ENCODE results near the gene GALNT5.
"Not testable (repeated sequence)": the region's sequence is repeated elsewhere in the genome, so short reads cannot be mapped to it uniquely, and the experiment has no call there.

GALNT5 gene, protein sequence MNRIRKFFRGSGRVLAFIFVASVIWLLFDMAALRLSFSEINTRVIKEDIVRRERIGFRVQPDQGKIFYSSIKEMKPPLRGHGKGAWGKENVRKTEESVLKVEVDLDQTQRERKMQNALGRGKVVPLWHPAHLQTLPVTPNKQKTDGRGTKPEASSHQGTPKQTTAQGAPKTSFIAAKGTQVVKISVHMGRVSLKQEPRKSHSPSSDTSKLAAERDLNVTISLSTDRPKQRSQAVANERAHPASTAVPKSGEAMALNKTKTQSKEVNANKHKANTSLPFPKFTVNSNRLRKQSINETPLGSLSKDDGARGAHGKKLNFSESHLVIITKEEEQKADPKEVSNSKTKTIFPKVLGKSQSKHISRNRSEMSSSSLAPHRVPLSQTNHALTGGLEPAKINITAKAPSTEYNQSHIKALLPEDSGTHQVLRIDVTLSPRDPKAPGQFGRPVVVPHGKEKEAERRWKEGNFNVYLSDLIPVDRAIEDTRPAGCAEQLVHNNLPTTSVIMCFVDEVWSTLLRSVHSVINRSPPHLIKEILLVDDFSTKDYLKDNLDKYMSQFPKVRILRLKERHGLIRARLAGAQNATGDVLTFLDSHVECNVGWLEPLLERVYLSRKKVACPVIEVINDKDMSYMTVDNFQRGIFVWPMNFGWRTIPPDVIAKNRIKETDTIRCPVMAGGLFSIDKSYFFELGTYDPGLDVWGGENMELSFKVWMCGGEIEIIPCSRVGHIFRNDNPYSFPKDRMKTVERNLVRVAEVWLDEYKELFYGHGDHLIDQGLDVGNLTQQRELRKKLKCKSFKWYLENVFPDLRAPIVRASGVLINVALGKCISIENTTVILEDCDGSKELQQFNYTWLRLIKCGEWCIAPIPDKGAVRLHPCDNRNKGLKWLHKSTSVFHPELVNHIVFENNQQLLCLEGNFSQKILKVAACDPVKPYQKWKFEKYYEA

DNA sequence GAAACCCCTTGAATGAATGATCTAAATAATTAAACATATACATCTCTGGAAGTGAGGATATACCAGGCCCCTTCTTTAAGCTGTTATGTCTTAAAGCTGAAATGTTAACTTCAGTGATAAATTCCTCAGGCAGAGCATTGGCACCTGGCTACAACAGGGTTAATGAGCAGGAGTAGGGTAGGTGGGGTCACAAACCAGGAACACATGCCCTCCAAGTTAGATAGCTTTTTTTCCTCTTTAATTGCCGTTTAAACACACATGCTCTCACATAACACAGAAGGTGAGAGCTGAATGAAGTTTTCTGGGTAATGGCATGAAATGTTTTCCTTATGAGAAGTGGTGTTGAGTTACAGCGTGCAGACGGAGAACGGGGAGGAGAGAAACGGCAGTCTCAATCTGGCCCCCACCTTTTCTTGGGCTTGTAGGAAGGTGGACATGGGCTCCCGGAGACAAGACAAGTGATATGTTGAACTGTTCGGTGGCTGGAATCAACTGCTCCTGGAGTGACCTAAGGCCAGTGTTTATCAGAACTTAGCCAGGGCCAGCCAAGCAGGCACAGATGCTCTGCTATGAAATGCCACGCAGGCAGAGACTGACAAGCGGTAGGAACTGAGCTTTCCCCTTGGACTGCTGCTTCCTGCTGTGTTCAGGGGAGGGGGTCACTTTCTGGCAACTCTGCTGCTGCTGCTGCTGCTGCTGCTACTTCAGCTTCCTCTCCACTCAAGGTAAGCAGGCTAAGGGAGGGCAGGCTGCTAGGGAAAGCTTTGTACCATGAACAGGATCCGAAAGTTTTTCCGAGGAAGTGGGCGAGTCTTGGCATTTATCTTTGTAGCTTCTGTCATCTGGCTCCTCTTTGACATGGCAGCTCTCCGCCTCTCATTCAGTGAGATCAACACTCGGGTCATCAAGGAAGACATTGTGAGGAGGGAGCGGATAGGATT, at the start of gene GALNT5:
GALNT5 (plus strand) TSS at position 394 of the 941 bp plus-strand sequence; CDS start at position 772, 378 bp downstream.
- no peak for DNase-seq (ENCODE audit: low read depth in 2 of 2)

DNA sequence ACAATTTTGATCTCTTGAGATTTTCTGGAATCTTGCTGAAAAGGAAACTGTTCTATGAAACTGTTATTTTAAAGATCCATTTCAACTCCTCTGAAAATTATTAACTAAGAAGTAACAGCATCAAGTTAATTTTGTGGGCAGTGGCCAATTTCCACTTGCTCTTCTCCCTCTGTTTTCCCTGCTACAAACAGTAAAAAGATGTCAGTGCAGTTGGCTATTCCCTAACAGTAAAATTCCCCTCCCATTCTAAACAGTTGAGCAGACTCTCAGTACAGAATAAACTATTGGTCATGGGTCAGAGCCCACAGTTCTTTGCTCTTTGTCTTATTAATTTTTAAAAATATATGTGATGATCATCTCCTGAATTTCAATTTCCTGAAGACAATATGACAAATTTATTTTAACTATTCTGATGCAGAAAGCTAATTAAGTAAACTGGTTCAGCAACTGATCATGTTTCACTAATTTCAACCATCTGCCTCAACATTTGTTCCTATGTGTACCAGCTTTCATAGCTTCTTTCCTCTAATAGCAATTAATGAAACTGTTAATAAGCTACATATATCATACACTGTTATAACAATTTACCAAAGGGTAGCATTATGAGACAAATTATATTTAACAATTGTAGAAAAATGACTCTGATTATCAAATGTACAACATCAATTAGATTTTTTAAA, 41.1 kb upstream of the GALNT5 start:
- no peak for DNase-seq (ENCODE audit: low read depth in 2 of 2)

DNA sequence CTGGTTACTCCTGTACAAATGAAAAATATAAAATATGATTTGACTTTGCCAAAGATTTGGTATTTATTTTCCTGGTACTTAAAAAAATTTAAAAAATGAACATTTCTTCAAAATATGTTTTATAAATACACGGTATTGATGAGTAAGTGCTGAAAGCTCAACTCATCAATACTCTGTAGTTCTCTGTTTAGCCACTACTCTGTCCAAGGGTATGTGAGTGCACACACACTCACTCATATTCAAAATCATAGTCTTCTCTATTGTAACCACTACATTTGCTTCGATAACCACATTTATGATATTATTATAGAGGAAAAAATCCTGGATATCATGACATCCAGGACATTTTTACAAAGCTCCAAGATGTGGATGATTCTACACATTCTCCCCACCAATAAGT, 40.1 kb upstream of the GALNT5 start:
- no peak for DNase-seq (ENCODE audit: low read depth in 2 of 2)

DNA sequence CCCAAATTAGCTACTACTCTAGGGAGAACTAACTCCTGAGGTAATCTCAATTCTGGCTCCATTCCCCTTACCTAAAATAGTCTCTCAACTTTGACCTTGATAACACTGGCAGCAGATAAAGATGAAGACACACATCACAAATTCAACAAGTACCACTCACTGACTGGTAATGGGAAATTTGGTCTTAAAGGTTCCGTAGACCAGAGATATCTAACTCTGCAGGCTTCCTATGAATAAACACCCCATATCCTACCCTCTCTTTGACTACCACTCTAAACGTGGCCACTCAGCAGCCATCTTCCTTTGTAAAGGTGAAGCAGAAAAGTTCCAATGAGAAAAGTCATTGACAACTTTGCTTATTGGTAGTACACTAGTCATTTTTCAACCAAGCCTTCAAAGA, 38.6 kb upstream of the GALNT5 start:
- DNase-seq (ENCODE audit: low read depth in 2 of 2): no peak

DNA sequence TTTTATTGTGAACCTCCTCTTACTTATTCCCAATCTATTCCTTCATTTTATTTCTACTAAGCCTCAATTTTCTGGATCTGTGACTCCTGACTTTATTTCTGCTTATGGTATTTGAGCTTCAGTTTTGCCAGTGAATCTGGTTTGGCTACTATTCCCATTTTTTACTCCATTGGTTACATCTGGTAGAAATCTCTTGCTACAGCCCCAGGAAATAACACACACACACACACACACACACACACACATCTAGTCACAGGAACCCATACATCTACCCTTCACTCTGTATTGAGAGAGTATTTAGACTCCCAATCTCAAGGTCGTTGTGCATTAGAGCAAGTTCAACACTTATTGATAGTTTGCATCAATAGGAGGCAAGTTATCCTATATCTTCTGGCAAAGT, 37.0 kb upstream of the GALNT5 start:
- no peak for DNase-seq (ENCODE audit: low read depth in 2 of 2)

DNA sequence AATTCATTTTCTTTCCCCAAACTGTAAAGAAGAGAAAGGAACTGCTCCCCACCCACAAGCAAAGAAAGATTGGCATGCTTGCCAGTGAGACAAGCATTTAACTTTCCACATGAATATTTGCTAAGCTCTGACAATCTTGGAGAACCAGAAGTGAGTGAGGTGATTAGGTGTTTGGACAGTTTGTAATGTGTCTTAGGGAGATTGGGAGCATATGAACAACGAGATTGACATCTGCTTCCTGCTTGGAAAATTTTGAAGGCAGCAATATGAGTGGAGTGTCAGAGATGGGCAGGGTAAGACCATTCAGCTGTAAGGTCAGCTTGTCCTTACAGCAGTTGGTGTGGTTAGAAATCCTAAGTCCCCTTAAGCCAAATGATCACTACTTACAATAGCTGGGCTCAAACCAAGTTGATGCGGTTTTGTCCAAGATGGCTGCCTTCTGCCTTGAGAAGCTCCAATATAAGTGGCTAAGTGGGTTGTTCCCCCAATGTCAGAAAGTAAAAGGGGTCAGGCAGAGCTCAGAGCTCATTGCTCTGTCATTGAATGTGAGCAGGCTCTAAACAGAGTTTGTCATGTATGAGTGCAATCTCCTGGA, 36.0 kb upstream of the GALNT5 start:
- no peak for DNase-seq (ENCODE audit: low read depth in 2 of 2)

DNA sequence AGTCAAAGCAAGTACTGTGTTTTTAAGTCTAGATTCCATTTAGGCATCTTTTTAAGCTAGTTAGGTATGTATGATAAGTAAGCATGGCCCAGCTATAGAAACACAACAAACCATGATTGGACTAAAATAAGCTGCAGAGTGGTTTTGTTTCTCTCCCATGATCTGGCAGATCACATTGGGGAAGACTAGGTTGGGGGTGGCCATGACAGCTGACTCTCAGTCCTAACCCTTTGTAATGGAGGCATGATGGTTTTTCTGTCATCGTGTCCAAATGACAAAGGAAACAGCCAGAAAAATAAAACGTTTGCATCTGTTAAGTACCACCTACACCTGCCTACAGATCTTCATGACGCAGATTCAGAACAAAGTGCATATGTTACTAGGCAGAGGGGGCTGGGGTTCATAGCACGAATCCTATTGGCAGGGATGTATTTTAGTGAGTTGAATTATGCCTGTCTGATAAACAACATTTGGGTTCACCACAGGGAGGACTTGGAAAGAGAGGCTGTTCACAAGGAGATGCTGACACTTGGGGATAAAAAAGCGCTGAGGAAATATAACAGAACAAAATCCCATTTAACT, 33.8 kb upstream of the GALNT5 start:
- DNase-seq (ENCODE audit: low read depth in 2 of 2): no peak

DNA sequence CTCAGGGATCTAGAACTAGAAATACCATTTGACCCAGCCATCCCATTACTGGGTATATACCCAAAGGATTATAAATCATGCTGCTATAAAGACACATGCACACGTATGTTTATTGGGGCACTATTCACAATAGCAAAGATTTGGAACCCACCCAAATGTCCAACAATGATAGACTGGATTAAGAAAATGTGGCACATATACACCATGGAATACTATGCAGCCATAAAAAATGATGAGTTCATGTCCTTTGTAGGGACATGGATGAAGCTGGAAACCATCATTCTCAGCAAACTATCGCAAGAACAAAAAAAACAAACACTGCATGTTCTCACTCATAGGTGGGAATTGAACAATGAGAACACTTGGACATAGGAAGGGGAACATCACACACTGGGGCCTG, 33.1 kb upstream of the GALNT5 start:
- DNase-seq (ENCODE audit: low read depth in 2 of 2): not testable (repeated sequence)

DNA sequence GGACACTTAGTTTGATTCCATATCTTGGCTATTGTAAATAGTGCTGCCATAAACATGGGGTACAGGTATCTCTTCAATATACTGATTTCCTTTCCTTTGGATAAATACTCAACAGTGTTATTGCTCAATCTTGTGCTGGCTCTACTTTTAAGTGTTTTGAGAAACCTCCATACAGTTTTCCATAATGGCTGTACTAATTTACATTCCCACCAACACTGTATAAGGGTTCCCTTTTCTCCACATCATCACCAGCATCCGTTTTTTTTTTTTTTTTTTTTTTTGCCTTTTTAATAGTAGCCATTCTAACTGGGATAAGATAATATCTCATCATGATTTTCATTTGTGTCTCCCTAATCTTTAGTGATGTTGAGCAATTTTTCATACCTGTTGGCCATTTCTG, 29.9 kb upstream of the GALNT5 start:
- DNase-seq (ENCODE audit: low read depth in 2 of 2): no peak

DNA sequence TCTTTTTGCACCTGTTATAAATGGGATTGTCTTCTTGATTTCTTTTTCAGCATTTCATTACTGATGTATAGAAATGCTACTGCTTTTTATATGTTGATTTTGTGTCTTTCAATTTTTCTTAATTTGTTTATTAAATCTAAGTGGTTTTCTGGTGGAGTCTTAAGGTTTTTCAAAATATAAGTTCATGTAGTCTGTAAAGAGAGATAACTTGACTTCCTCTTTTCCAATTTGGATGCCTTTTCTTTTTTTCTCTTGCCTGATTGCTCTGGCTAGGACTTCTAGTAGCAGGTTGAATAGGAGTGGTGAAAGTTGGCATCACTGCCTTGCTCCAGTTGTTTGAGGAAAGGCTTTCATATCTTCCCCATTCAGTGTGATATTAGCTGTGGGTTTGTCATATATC, 28.6 kb upstream of the GALNT5 start:
- no peak for DNase-seq (ENCODE audit: low read depth in 2 of 2)

DNA sequence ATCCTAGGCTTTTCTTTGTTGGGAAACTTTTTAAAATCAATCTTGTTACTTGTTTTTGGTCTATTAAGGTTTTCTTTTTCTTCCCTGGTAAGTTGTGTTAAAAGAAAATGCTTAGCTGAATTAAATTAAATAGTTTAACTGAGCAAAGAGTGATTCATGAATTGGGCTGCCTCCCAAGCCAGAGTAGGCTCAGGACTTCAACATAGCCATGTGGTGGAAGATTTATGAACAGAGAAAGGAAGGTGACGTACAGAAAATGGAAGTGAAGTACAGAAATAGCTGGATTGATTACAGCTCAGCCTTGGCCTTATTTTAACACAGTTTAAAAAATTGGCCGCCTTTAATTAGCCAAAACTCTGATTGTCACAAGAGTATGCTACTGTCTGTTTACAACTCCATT, 27.9 kb upstream of the GALNT5 start:
- DNase-seq (ENCODE audit: low read depth in 2 of 2): no peak

DNA sequence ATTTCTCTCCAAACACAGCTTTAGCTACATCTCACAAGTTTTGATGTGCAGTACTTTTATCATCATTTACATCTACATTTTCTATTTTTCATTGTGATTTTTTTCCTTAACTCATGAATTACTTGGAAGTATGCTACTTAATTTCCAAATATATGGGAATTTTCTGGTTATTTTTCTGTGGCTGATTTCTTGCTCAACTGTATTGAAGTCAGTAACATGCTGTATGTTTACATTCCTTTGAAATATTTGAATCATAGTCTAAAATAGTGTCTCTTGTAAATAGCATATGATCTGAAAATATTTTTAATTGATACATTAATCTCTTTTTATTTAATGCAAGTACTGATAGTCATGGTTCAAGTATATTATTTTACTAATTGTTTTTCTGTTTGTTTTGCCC, 26.0 kb upstream of the GALNT5 start:
- no peak for DNase-seq (ENCODE audit: low read depth in 2 of 2)

DNA sequence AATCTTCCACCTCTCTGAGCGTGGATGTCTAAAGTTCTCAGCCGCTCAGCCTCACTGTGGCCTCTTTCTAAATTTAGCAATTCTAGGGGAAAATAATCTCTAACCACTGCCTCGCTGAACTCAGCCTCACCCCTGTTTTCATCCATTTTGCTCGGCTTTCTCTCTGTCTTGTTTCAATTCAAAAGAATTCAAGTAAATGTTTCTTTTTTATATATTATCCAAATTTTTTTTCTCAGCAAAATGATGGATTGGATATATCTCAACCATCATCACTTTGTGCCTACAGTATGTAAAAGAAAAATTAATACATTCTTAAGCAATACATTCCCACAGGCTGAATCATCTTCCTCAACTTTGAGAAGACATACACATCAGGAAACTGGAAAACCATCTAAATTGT, 24.0 kb upstream of the GALNT5 start:
- no peak for DNase-seq (ENCODE audit: low read depth in 2 of 2)

DNA sequence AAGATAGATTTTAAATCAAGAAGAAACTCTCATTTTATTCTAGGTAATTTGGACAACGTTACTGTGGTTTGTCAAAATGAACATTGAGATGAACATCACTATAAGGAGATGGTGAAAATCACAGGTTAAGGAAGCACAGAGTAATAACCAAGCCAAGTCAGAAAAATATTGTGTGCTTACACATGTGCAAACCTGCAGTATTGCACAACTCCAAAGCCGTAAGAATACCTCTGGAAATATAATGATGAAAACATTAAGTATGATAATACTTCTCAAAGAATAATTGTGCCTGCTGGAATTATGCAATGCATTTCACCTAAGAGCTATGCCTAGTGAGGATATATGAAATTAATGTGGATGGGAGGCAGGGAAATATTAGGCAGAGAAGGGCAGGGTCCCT, 21.1 kb upstream of the GALNT5 start:
- no peak for DNase-seq (ENCODE audit: low read depth in 2 of 2)

DNA sequence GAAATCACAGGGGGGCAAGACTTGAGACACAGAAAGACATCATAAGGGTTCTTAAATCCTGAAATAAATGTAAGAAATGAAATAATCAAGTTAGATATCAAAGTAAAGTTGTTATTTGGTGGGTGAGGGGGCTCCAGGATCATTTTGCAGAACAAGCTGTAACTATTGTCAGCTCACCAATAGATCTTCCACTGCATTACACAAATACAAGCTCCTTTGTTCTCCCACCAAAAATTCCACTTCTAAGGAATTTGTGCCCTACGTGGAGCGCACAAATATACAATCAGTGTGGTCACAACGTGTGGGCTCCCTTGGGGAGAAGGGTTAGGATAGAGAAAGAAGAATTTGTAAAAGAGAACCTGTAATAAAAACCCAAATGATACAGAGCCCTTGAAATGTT, 19.2 kb upstream of the GALNT5 start:
- DNase-seq (ENCODE audit: low read depth in 2 of 2): no peak

DNA sequence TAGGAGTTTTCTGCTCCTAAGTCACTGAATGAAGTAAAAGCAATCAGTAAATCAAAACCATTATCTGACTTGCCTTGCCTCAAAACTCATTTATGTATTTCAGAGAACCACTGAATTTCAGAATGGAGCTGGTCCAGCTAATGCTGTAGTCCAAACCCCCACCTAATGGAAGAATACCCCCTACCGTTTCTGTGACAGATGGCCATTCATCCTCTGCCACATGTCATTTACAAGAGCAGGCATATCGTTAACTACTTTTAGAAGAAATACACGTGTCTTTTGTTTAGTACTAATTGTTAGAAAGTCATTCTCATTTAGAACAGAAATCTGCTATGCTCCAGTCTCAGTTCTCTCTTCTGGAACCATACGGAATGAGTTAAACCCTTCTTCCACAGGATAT, 12.8 kb upstream of the GALNT5 start:
- DNase-seq (ENCODE audit: low read depth in 2 of 2): no peak

DNA sequence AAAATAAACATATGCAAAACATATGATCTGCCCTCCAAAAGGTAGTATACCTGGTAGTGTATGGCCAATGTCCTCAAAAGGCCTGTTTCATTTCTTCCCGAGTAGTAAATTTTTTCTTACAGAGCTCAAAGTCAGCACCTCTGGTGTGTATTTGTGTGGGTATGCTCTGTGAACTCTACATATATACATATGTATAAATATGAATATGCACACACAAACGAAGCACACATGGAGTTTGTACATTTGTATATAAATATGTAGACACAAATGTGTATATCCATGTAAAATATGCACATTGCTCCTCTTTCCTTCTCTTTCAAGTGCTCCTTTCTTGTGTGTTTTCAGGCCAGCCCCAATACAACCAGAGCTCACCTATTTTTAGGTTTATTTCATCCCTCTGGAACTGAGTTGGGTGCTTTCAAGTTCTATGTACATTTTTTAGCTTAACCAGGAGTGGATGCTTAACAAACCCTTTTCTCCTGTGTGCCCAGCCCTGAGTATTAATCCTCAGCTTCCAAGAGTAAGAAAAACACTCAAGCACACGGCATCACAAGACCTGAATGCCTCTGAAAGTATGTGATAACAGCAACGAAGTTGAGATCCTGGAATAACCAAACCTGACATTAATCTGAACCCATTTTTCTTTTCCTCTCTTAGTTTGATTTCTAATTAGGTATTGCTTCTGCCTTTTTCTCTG, 12.2 kb upstream of the GALNT5 start:
- no peak for DNase-seq (ENCODE audit: low read depth in 2 of 2)

DNA sequence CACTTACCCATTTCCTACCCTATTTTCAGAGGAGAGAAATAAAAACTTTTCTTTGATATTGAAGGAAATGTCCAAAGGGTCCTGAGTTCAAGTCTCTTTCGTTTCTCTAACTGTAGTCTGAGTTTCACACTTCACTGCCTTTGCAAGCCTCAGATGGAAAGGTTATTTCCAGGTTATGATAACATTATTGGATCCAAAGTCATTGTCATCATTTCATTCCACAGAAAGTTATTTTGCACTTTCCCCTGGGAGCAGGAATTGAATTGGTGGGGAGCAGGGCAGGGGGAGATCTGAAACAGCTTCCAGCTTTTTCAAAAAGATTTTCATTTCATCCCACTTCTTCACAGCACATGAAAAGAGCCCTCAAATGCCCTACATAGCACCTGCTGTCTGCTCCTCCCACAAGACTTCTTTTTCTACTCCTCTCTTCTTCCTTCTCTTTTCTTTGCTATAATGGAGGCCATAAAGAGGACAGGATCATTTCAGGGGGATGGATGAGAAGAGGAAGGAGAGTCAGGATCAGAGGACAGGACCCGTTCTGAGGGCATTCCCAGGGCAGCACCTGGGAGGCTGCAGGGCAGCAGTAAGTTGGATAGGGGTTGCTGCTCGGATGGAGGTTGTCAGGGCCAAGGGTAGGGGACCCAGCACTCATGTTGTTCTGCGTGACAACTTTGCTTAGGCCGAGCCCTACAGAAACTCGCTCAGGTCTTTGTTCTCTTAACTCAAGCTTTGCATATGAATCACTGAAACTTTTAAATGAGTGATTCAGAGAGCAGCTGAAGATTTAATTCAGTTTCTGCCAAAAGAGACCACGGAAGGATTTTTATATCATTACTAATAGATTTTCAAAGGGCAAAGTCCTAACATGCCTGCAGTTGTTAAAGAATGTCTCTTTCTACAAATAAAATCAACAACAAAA, 11.4 kb upstream of the GALNT5 start:
- DNase-seq (ENCODE audit: low read depth in 2 of 2): no peak

All from activated CD8-positive, alpha-beta memory T cell treated with anti-CD3 and anti-CD28 coated beads for 4 hours (primary cell).